GM12878 (cell line): Measurements from ENCODE around the gene CNIH2. TPM values are rescaled to one million over a fixed set of nuclear protein-coding genes. Genes with fewer than 3 reads are reported as not detected.

ENCODE experiments used
- ATAC-seq: fragments of 200-7000 bp; cut with Tn5 transposase; 3 replicates; pipeline ENCODE4 v1.9.1; 2020; ENCODE audit warnings: mild to moderate bottlenecking, moderate library complexity
- BruUV-seq: library from RNA; stranded (reverse); fragments of 400-500 nt; replicated peaks from 2 replicates; lab custom pipeline; 2021; lab: Mats Ljungman, UMichigan
- CTCF ChIA-PET: fragments of 300-600 bp; sonication (Branson Sonifier 250); formaldehyde crosslinking; extraction: SDS; loops from one replicate; lab custom pipeline; 2021; ENCODE audit warnings: inconsistent platforms; lab: Yijun Ruan, JAX
- POLR2A ChIA-PET: fragments of 350-600 bp; formaldehyde crosslinking; extraction: SDS; loops from one replicate; lab custom pipeline; 2021; ENCODE audit warnings: inconsistent platforms; lab: Charles Lee
- RAD21 ChIA-PET: fragments of 300-600 bp; sonication (Branson Sonifier 250); formaldehyde crosslinking; loops from one replicate; lab custom pipeline; 2023; ENCODE audit warnings: antibody characterized with exemption; ENCODE audit not compliant: unreplicated experiment; lab: Charles Lee
- SMC1A ChIA-PET: fragments of 300-600 bp; sonication (Branson Sonifier 250); formaldehyde crosslinking; loops from one replicate; lab custom pipeline; 2023; ENCODE audit not compliant: unreplicated experiment, uncharacterized antibody; lab: Charles Lee
- DNase-seq: peaks from one replicate; pipeline ENCODE4 v3.0.0-alpha.2; 2011; ENCODE audit warnings: low read depth, low spot score
- FAIRE-seq: peaks from 3 replicates; lab custom pipeline; 2011; peaks lifted over from hg19 to GRCh38; lab: Jason Lieb, UNC
- H2AFZ ChIP-seq: 2 replicates; pipeline ENCODE4 v1.6.0; 2011; ENCODE audit warnings: low read depth, low read length, control low read depth; ENCODE audit not compliant: control insufficient read depth
- H3K27ac ChIP-seq: 2 replicates; pipeline ENCODE4 v1.5.1; 2011; ENCODE audit warnings: control low read depth; ENCODE audit not compliant: control insufficient read depth, insufficient read depth
- H3K27me3 ChIP-seq, 2 experiments: replicated peaks in 1 of 2; 2 replicates each; pipeline versions ENCODE4 v1.6.0 to v1.6.1; 2011; ENCODE audit warnings: low read length in 1 of 2; ENCODE audit not compliant: control insufficient read depth in 2 of 2, insufficient read depth in 2 of 2
- H3K36me3 ChIP-seq, 2 experiments: 2 replicates each; pipeline ENCODE4 v1.5.1; 2011; ENCODE audit warnings: low read length in 1 of 2; ENCODE audit not compliant: control insufficient read depth in 2 of 2, insufficient read depth in 2 of 2
- H3K4me1 ChIP-seq: 2 replicates; pipeline ENCODE4 v1.6.1; 2011; ENCODE audit warnings: mild to moderate bottlenecking, low read length, moderate library complexity, mixed read lengths; ENCODE audit not compliant: control insufficient read depth, insufficient read depth
- H3K4me2 ChIP-seq: 2 replicates; pipeline ENCODE4 v1.6.0; 2011; ENCODE audit warnings: control low read depth; ENCODE audit not compliant: control insufficient read depth, insufficient read depth
- H3K4me3 ChIP-seq: fragments of 200-600 bp; sonication (generic); 2 replicates; pipeline ENCODE4 v1.5.1; 2016
- H3K79me2 ChIP-seq: 2 replicates; pipeline ENCODE4 v1.6.0; 2011; ENCODE audit warnings: low read length; ENCODE audit not compliant: control insufficient read depth, insufficient read depth
- H3K9ac ChIP-seq: 2 replicates; pipeline ENCODE4 v1.8.0; 2011; ENCODE audit warnings: low read length, control low read depth, mixed read lengths; ENCODE audit not compliant: control insufficient read depth, insufficient read depth
- H3K9me3 ChIP-seq: replicated peaks from 3 replicates; pipeline ENCODE4 v1.5.1; 2011; ENCODE audit warnings: mild to moderate bottlenecking, low read length; ENCODE audit not compliant: control insufficient read depth, insufficient read depth
- H4K20me1 ChIP-seq: 2 replicates; pipeline ENCODE4 v1.6.0; 2011; ENCODE audit not compliant: control insufficient read depth, insufficient read depth
- BACH1 ChIP-seq: fragments of 450-650 bp; IDR thresholded peaks from 2 replicates; pipeline ENCODE4 v1.6.1; 2017; ENCODE audit warnings: mild to moderate bottlenecking, borderline replicate concordance
- BHLHE40 ChIP-seq, 2 experiments: fragments of 450-650 bp in 1 of 2; IDR thresholded peaks; 2 replicates each; pipeline ENCODE4 v1.6.1; 2011 to 2017; ENCODE audit warnings: low read depth in 2 of 2, borderline replicate concordance in 1 of 2, improper control_type of control experiment in 1 of 2, low read length in 1 of 2, mild to moderate bottlenecking in 1 of 2
- MTA3 ChIP-seq: IDR thresholded peaks from 2 replicates; pipeline ENCODE4 v1.6.1; 2012; ENCODE audit warnings: low read length, inconsistent platforms, borderline replicate concordance
- MYB ChIP-seq: fragments of 150-350 bp; IDR thresholded peaks from 2 replicates; pipeline ENCODE4 v1.6.1; 2014; ENCODE audit warnings: mild to moderate bottlenecking, low read depth, low read length, borderline replicate concordance
- RFX5 ChIP-seq: IDR thresholded peaks from 2 replicates; pipeline ENCODE4 v1.6.1; 2011; ENCODE audit warnings: low read depth, low read length, improper control_type of control experiment
- ZNF274 ChIP-seq: IDR thresholded peaks from one replicate; pipeline ENCODE4 v1.8.0; 2011; ENCODE audit not compliant: insufficient read length, insufficient read depth
- WGBS: methylation state at CpG from one replicate; pipeline ENCODE4 v1.1.6; 2016; ENCODE audit warnings: low lambda C conversion rate; ENCODE audit not compliant: insufficient replicate concordance, insufficient coverage; ENCODE audit errors: missing lambda C conversion rate; 5-methylcytosine and 5-hydroxymethylcytosine counted together
- in situ Hi-C: fragments of 300-500 bp; cut with MboI; formaldehyde crosslinking; loops from 9 replicates; pipeline ENCODE4 v1.14.3; 2018; ENCODE audit warnings: mixed read lengths
- intact Hi-C: fragments of 100-400 bp; cut with micrococcal nuclease; formaldehyde crosslinking; loops from one replicate; pipeline ENCODE4 v1.14.2; 2022; ENCODE audit not compliant: unreplicated experiment
- polyA plus RNA-seq, 11 experiments: library from polyadenylated mRNA; depleted of rRNA in 4 of 11; unstranded in 6 of 11; stranded (reverse) in 5 of 11; fragments of >200 nt; fragmentation: Nextera tagmentation in 4 of 11; fragmentation: Illumina TruSeq in 1 of 11; extraction: Ambion mirVana in 4 of 11; extraction: Trizol in 1 of 11; gene quantifications; 1 replicate in 1 of 11; 2 replicates in 10 of 11; pipeline versions ENCODE4 v1.2.1 to v1.2.3, GENCODE V29; 2011 to 2016; ENCODE audit warnings: inconsistent platforms in 2 of 11, missing spikeins in 2 of 11, low read depth in 1 of 11
- total RNA-seq, 4 experiments: library from RNA; depleted of rRNA in 3 of 4; stranded (reverse); fragments of >200 nt in 3 of 4; fragmentation: Illumina TruSeq in 1 of 4; extraction: Trizol in 1 of 4; gene quantifications; 2 replicates each; pipeline versions ENCODE4 v1.2.1 to v1.2.3, GENCODE V29; 2013 to 2021
- TF ChIP-seq, protein P1 (sequence below): IDR thresholded peaks from 2 replicates; pipeline ENCODE4 v1.6.1; 2012; ENCODE audit warnings: low read depth, low read length, improper control_type of control experiment

Gene CNIH2
- total and polyA plus RNA-seq, 10 of the 15 experiments (the other 5 are each of a cell fraction or from before 2014, with no cell fraction given), result 0.07 to 1.3 (median 0.68) TPM; not detected in 2

DNA sequence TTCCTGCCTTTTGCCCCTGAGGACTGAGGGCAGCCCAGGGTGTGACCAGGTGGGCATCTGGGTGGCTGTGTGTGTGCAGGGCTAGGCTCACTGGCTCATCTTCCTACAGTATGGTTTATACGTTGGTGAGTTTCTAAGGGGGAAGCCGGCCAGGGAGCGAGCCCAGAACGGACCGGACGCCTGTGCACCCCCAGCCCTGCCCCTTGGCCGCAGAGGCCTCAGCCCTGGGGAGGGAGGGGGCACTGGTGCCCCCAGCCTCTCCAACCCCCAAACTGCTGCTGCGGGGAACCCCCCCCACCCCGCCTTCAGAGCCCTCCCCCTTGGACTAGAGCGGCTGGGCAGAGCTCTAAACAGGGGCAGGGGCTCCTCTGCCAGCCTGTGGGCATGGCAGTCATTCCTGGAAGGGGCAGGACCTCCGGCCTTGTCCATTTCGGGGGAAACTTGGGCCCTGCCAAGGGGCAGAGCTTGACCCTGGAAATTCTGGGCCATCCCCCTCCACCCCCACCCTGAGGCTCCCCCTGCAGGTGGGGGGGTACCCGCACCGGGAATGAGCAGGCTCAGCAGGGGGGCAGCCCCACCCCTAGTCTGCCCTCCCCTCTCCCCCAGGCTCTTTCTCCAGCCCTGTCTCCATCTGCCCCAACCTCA lies 5.6 kb downstream of the CNIH2 start:
- ChIA-PET SMC1A (interaction anchor here (1.0 to 3.4 kb wide), 2 partner anchors 16 to 61 kb away, joined by 8 to 10 read pairs; partner anchors contain the start of gene RAB1B), RAD21 (interaction anchor here (1.1 to 2.2 kb wide), 3 partner anchors 16 to 88 kb away, joined by 3 to 11 read pairs (median 5); no protein-coding TSS in a partner anchor), CTCF (interaction anchor here (0.6 to 2.8 kb wide), 10 partner anchors 12 to 219 kb away, joined by 3 to 29 read pairs (median 3); no protein-coding TSS in a partner anchor), POLR2A (interaction anchor here (0.6 to 1.3 kb wide), 2 partner anchors 10 to 13 kb away, joined by 5 read pairs; no protein-coding TSS in a partner anchor)
- no peak overlapping the region for H3K9ac ChIP-seq
- no peaks in the 10 kb centered on the region; a peak in 1 of 4 replicates for H3K36me3 ChIP-seq
- 81% methylated on average over 10 of the region's 14 CpGs for WGBS
- in situ Hi-C loops, result no loop called here
- TF ChIP-seq RFX5, result no peak
- TF ChIP-seq MYB, result no peak
- TF ChIP-seq, protein P1, sequence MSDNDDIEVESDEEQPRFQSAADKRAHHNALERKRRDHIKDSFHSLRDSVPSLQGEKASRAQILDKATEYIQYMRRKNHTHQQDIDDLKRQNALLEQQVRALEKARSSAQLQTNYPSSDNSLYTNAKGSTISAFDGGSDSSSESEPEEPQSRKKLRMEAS, result no peak
- TF ChIP-seq ZNF274, result no peak
- TF ChIP-seq BACH1, result no peak
- TF ChIP-seq BHLHE40 (IDR thresholded peaks at IDR 0.05; ENCODE audit: borderline replicate concordance in 1 of 2, low read depth in 2 of 2, low read length in 1 of 2), result no peak
- TF ChIP-seq MTA3, result no peak
- H3K27me3 ChIP-seq, result no peaks in the 10 kb centered on the region
- no peaks in the 10 kb centered on the region for H3K9me3 ChIP-seq
- no peak overlapping the region for H3K4me2 ChIP-seq
- H4K20me1 ChIP-seq, result no peaks in the 10 kb centered on the region; the same call in none of the 2 replicates
- H3K79me2 ChIP-seq, result peaks cover 11% of the 10 kb centered on the region
- no peak overlapping the region for H2AFZ ChIP-seq
- DNase-seq, result no peak
- FAIRE-seq, result no peak
- H3K27ac ChIP-seq, result no peak overlapping the region
- H3K4me1 ChIP-seq, result peaks cover 13% of the 10 kb centered on the region
- no peak for ATAC-seq
- no TSS peak for BruUV-seq
- intact Hi-C loops, result loop anchor here (2.0 kb wide), 1 partner anchor 15 kb away; the partner anchor contains the start of gene RAB1B
- no peak overlapping the region for H3K4me3 ChIP-seq
